Upper lobe of left lung (tissue), 4 donors: ENCODE results near the gene CEP104.

Experiments used
- EP300 ChIP-seq, 4 donors: sonication (generic); formaldehyde crosslinking; IDR thresholded peaks; one replicate each; pipeline ENCODE4 v1.5.1; 2017; ENCODE audit warnings: antibody characterized with exemption in 4 of 4, control low read depth in 2 of 4
- POLR2A ChIP-seq, 4 donors: fragments of 450-650 bp; IDR thresholded peaks; one replicate each; pipeline ENCODE4 v1.5.1; 2016 to 2017; ENCODE audit warnings: antibody characterized with exemption in 4 of 4, mild to moderate bottlenecking in 2 of 4
- POLR2AphosphoS5 ChIP-seq, 2 donors: sonication (generic); formaldehyde crosslinking; IDR thresholded peaks; one replicate each; pipeline ENCODE4 v1.5.1; 2017; ENCODE audit warnings: antibody characterized with exemption in 2 of 2
- TF ChIP-seq, protein P1 (sequence below), 6 experiments: fragments of 450-650 bp in 4 of 6; fragments of 200-600 bp in 2 of 6; sonication (generic) in 2 of 6; IDR thresholded peaks; one replicate each; pipeline ENCODE4 v1.5.1; 2016 to 2019; ENCODE audit warnings: antibody characterized with exemption in 6 of 6

DNA sequence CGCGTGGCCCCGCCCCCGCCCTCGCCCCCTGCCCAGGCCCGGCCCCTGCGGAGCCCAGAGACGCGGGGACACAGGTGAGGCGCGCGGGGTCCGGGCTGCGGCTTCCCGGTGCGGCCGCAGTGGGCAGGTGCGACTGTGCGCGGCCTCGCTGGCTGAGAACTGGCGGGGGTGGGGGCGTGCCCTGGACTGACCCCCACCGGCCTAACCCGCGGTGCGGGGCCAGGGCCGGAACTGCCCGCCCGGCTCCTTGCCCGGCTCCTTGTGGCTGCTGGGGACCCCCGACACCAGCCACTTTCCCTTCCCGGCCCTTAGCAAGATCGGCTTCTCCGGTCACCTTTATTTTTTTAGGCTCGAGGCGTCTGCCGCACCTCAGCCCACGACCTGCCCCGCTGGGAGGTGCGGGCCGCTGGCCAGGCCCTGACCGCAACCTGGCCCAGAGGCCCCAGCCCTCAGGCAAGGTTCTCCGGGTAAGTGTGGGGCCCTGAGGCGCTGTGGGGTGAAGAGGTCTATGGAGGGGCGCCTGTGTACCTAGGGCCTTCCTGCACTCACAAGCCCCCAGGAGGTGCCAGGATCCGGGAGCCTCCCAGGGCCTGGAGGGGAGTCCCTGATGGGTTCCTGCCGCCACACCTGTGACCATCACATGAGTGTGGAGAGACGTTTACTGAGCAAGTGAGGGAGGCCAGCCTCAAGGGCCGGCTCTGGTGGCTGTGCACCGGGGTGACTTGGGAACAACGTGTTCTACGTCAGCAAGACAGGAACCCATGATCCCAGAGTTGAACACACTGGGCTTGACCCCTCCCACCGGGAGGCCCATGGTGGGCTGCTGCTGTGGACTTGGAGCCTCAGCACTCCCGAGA is 84.1 kb downstream of the CEP104 start, which contains the start of gene SMIM1:
- TF ChIP-seq, protein P1, sequence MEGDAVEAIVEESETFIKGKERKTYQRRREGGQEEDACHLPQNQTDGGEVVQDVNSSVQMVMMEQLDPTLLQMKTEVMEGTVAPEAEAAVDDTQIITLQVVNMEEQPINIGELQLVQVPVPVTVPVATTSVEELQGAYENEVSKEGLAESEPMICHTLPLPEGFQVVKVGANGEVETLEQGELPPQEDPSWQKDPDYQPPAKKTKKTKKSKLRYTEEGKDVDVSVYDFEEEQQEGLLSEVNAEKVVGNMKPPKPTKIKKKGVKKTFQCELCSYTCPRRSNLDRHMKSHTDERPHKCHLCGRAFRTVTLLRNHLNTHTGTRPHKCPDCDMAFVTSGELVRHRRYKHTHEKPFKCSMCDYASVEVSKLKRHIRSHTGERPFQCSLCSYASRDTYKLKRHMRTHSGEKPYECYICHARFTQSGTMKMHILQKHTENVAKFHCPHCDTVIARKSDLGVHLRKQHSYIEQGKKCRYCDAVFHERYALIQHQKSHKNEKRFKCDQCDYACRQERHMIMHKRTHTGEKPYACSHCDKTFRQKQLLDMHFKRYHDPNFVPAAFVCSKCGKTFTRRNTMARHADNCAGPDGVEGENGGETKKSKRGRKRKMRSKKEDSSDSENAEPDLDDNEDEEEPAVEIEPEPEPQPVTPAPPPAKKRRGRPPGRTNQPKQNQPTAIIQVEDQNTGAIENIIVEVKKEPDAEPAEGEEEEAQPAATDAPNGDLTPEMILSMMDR (IDR thresholded peaks at IDR 0.05), result no peak
- TF ChIP-seq EP300 (IDR thresholded peaks at IDR 0.05), result no peak
- TF ChIP-seq POLR2A (IDR thresholded peaks at IDR 0.05), result no peak
- TF ChIP-seq POLR2AphosphoS5 (IDR thresholded peaks at IDR 0.05), result no peak
